Erythroblast (primary cell): ENCODE data around the gene TMEM212.
A peak's percentile ranks its signal among the peaks of the same experiment; 100 is the strongest.
"Not testable (repeated sequence)": the region's sequence is repeated elsewhere in the genome, so short reads cannot be mapped to it uniquely, and the experiment has no call there.

Experiments used
- DNase-seq, 2 experiments: peaks; one replicate each; lab custom pipeline; 2025; lab: John Stamatoyannopoulos, UW
- GATA1 ChIP-seq: IDR thresholded peaks from 2 replicates; pipeline ENCODE4 v1.6.1; 2011; ENCODE audit warnings: low read depth, mild to moderate bottlenecking, control low read depth, low read length, moderate library complexity
- POLR2A ChIP-seq: IDR thresholded peaks from 2 replicates; pipeline ENCODE4 v1.6.1; 2011; ENCODE audit warnings: mild to moderate bottlenecking, low read length

TMEM212 gene

GRCh38 chr3:171849617-171850319, 6.6 kb downstream of the TMEM212 start:
- DNase-seq: no peak
- TF ChIP-seq GATA1 (no peak), POLR2A (no peak)

- peak; percentile 15 to 68 for DNase-seq
- no peak for TF ChIP-seq GATA1
- TF ChIP-seq POLR2A: no peak
These were observed 7.3 kb downstream of the TMEM212 start for GRCh38 chr3:171850320-171850959.

- TF ChIP-seq GATA1: no peak
- TF ChIP-seq POLR2A: no peak
- no peak for DNase-seq
These were observed 8.0 kb downstream of the TMEM212 start for GRCh38 chr3:171850960-171851659.

GRCh38 chr3:171851660-171852058, 8.5 kb downstream of the TMEM212 start:
- no peak for DNase-seq
- TF ChIP-seq GATA1 (no peak), POLR2A (no peak)

- DNase-seq: peak; percentile 31 to 32
- no peak for TF ChIP-seq POLR2A
- TF ChIP-seq GATA1: no peak
These were observed 11.6 kb downstream of the TMEM212 start for GRCh38 chr3:171854649-171855305.

- not testable (repeated sequence) for DNase-seq
These were observed 15.6 kb downstream of the TMEM212 start for GRCh38 chr3:171858770-171859169.

- no peak for DNase-seq
- no peak for TF ChIP-seq GATA1
- no peak for TF ChIP-seq POLR2A
These were observed 17.8 kb downstream of the TMEM212 start for GRCh38 chr3:171860830-171861535.

GRCh38 chr3:171862392-171862791, 19.2 kb downstream of the TMEM212 start:
- no peak for TF ChIP-seq GATA1
- no peak for TF ChIP-seq POLR2A
- no peak for DNase-seq

- TF ChIP-seq POLR2A (no peak), GATA1 (no peak)
- no peak for DNase-seq
These were observed 19.9 kb downstream of the TMEM212 start for GRCh38 chr3:171862993-171863521.

- TF ChIP-seq GATA1 (no peak), POLR2A (no peak)
- DNase-seq: no peak
These were observed 20.8 kb downstream of the TMEM212 start for GRCh38 chr3:171863920-171864319.

GRCh38 chr3:171865191-171865865, 22.2 kb downstream of the TMEM212 start:
- no peak for TF ChIP-seq GATA1
- TF ChIP-seq POLR2A: no peak
- no peak for DNase-seq

- peak; percentile 50 to 56 for DNase-seq
- TF ChIP-seq GATA1: no peak
These were observed 24.8 kb downstream of the TMEM212 start for GRCh38 chr3:171867981-171868380.
